GM10248 (cell line): Measurements from ENCODE around the gene KLK7.

ENCODE experiments used
- CTCF ChIA-PET: fragments of 300-600 bp; sonication (Branson Sonifier 250); formaldehyde crosslinking; extraction: SDS; loops from one replicate; lab custom pipeline; 2021; ENCODE audit warnings: antibody characterized with exemption; lab: Yijun Ruan, JAX
- POLR2A ChIA-PET: fragments of 350-650 bp; sonication (Branson Sonifier 250); formaldehyde crosslinking; extraction: SDS; loops from one replicate; lab custom pipeline; 2020; ENCODE audit warnings: antibody characterized with exemption; lab: Yijun Ruan, JAX
- DNase-seq: peaks from one replicate; pipeline ENCODE4 v3.0.0; 2012; ENCODE audit errors: extremely low spot score
- CTCF ChIP-seq: IDR thresholded peaks from 2 replicates; pipeline ENCODE4 v1.5.1; 2012; ENCODE audit warnings: mild to moderate bottlenecking, low read depth; ENCODE audit errors: extremely low read depth, missing control alignments, control extremely low read depth

KLK7 gene

GRCh38 chr19:50967929-50968715 is 15.6 kb downstream of the KLK7 start:
- POLR2A ChIA-PET = no interaction called here
- TF ChIP-seq CTCF = no peak
- CTCF ChIA-PET = no interaction called here
- DNase-seq = no peak

- POLR2A ChIA-PET = no interaction called here
- DNase-seq = no peak
- TF ChIP-seq CTCF = no peak
- CTCF ChIA-PET = no interaction called here
These were observed 19.5 kb downstream of the KLK7 start for GRCh38 chr19:50964266-50964665.

GRCh38 chr19:50963381-50963780 is 20.3 kb downstream of the KLK7 start:
- TF ChIP-seq CTCF = no peak
- POLR2A ChIA-PET = no interaction called here
- CTCF ChIA-PET = no interaction called here
- DNase-seq = no peak

DNA sequence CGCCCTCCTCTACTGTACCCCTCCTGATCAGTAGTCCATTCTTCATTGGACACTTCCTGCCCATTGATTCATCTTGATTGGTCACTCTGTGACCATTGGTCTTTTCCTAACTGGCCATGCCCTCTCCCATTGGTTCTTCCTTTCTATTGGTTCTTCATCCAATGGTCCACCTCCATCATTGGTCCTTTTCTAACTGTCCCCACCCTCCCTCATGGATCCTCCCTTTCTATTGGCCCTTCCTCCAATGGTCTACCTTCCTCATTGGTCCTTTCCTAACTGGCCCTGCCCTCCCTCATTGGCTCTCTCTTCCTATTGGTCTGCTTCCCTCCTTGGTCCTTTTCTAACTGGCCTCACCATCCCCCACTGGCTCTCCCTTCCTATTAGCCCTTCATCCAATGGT is 21.5 kb downstream of the KLK7 start:
- ChIA-PET CTCF (no interaction called here), POLR2A (no interaction called here)
- no peak for TF ChIP-seq CTCF
- no peak for DNase-seq

- TF ChIP-seq CTCF = no peak
- ChIA-PET POLR2A (no interaction called here), CTCF (no interaction called here)
- no peak for DNase-seq
These were observed 23.8 kb downstream of the KLK7 start for GRCh38 chr19:50959731-50960500.

- no peak for TF ChIP-seq CTCF
- CTCF ChIA-PET = interaction anchor here (1.6 kb wide), 1 partner anchor 63 kb away, joined by 3 read pairs; no protein-coding TSS in a partner anchor
- POLR2A ChIA-PET = no interaction called here
- DNase-seq = no peak
These were observed 26.1 kb downstream of the KLK7 start for GRCh38 chr19:50957587-50957986.
